ENCODE data around the gene KCNQ5. TPM values are rescaled to one million over a fixed set of nuclear protein-coding genes. Genes with fewer than 3 reads are reported as not detected.

Gene KCNQ5
- total and polyA plus RNA-seq, 2 of the 8 experiments (the other 6 are each of a cell fraction or from before 2014, with no cell fraction given): 0.83 to 1.2 TPM

DNA sequence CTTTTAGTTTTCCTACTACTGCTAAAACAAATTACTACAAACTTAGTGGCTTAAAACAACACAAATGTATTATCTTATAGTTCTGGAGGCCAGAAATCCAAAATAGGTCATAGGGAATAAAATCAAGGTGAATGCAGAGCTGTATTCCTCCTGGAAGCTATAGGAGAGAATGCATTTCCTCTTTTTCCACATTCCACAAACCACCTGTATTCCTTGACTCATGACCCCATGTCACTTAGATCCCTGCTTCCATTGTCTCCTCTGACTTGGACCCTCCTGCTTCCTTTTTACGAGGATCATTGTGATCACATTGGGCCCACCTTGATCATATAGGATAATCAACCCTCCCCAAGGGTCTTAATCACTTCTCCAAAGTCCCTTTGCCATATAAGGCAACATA is 200.8 kb downstream of the KCNQ5 start:
- Histone ChIP-seq H3K36me3 (ENCODE audit: control insufficient read depth in 2 of 4, insufficient read depth in 4 of 4, low read length in 3 of 4) (no peaks in the 10 kb centered on the region), H3K9ac (replicated peaks in 1 of 4; ENCODE audit: extremely low read depth in 1 of 4, low read depth in 3 of 4, low read length in 3 of 4) (no peak overlapping the region), H3K4me1 (replicated peaks in 1 of 4; ENCODE audit: control insufficient read depth in 3 of 4, insufficient read depth in 4 of 4, low read length in 3 of 4) (no peaks in the 10 kb centered on the region), H3K4me3 (ENCODE audit: extremely low read depth in 1 of 4, insufficient read depth in 2 of 4, low read depth in 3 of 4, low read length in 4 of 4) (no peak overlapping the region), H3K14ac (ENCODE audit: insufficient read length) (no peak overlapping the region), H3K23me2 (ENCODE audit: low read depth, low read length) (no peaks in the 10 kb centered on the region; the same call in 1 of the 2 replicates), H3K27ac (ENCODE audit: low read depth, low read length) (no peak overlapping the region), H2BK5ac (ENCODE audit: low read depth, low read length) (no peak overlapping the region), H2AK5ac (ENCODE audit: low read depth, low read length) (no peak overlapping the region), H3K79me2 (ENCODE audit: control insufficient read depth in 1 of 2, insufficient read depth in 2 of 2, low read length in 2 of 2) (no peaks in the 10 kb centered on the region), H4K8ac (ENCODE audit: extremely low read depth, insufficient read depth, low read length) (no peak overlapping the region), H3K18ac (ENCODE audit: extremely low read depth, low read length) (no peak overlapping the region), H3K27me3 (replicated peaks in 1 of 4; ENCODE audit: control insufficient read depth in 3 of 4, extremely low read depth in 1 of 4, insufficient read depth in 3 of 4, low read length in 3 of 4) (no peaks in the 10 kb centered on the region), H2BK20ac (ENCODE audit: low read length) (no peak overlapping the region), H4K20me1 (replicated peaks in 1 of 2; ENCODE audit: control insufficient read depth in 1 of 2, insufficient read depth in 2 of 2, low read length in 2 of 2) (no peaks in the 10 kb centered on the region), H2BK15ac (ENCODE audit: low read length) (no peak overlapping the region), H4K5ac (ENCODE audit: insufficient read length, low read depth, low read length) (no peak overlapping the region), H4K91ac (replicated peaks; ENCODE audit: insufficient read length, low read length) (no peak overlapping the region), H3K9me3 (ENCODE audit: insufficient read depth in 2 of 2, low read depth in 1 of 2, low read length in 1 of 2) (no peaks in the 10 kb centered on the region; a peak in 1 of 4 replicates), H2BK120ac (replicated peaks; ENCODE audit: low read depth, low read length) (no peak overlapping the region), H3K79me1 (ENCODE audit: low read depth, low read length) (no peaks in the 10 kb centered on the region), H2BK12ac (ENCODE audit: low read depth, low read length) (no peak overlapping the region), H2AFZ (ENCODE audit: low read length) (no peak overlapping the region), H3K56ac (replicated peaks; ENCODE audit: insufficient read length, low read depth, low read length) (no peak overlapping the region), H3K23ac (ENCODE audit: insufficient read length) (no peak overlapping the region), H3K4ac (replicated peaks; ENCODE audit: insufficient read length, low read depth, low read length) (no peak overlapping the region), H3K4me2 (ENCODE audit: insufficient read depth in 1 of 2, low read depth in 2 of 2, low read length in 2 of 2) (no peak overlapping the region)
- DNase-seq (ENCODE audit: low read depth in 1 of 2, low spot score in 2 of 2) (no peak), FAIRE-seq (no peak)
- TF ChIP-seq, protein P1, sequence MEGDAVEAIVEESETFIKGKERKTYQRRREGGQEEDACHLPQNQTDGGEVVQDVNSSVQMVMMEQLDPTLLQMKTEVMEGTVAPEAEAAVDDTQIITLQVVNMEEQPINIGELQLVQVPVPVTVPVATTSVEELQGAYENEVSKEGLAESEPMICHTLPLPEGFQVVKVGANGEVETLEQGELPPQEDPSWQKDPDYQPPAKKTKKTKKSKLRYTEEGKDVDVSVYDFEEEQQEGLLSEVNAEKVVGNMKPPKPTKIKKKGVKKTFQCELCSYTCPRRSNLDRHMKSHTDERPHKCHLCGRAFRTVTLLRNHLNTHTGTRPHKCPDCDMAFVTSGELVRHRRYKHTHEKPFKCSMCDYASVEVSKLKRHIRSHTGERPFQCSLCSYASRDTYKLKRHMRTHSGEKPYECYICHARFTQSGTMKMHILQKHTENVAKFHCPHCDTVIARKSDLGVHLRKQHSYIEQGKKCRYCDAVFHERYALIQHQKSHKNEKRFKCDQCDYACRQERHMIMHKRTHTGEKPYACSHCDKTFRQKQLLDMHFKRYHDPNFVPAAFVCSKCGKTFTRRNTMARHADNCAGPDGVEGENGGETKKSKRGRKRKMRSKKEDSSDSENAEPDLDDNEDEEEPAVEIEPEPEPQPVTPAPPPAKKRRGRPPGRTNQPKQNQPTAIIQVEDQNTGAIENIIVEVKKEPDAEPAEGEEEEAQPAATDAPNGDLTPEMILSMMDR (IDR thresholded peaks at IDR 0.05; ENCODE audit: control extremely low read depth in 1 of 3, insufficient read depth in 1 of 3, low read depth in 1 of 3, low read length in 3 of 3): peak in 1 of 3 experiments; percentile 1; a peak in 1 of 4 replicates
- TF ChIP-seq TEAD4 (IDR thresholded peaks at IDR 0.05; ENCODE audit: low read depth, low read length): peak; percentile 59; the same call in 1 of the 2 replicates
- no peak for TF ChIP-seq CHD1 (IDR thresholded peaks at IDR 0.05; ENCODE audit: low read depth, low read length)
- no peak for TF ChIP-seq POLR2A (IDR thresholded peaks at IDR 0.05; ENCODE audit: control extremely low read depth in 1 of 2, low read depth in 2 of 2, low read length in 2 of 2)
- no peak for TF ChIP-seq TAF1 (IDR thresholded peaks at IDR 0.05; ENCODE audit: low read depth, low read length)
- ChIA-PET POLR2A (ENCODE audit: partially characterized antibody) (no interaction called here), CTCF (ENCODE audit: partially characterized antibody) (interaction anchor here (0.6 to 1.7 kb wide), 5 partner anchors 10 to 503 kb away, joined by 3 to 4 read pairs (median 3); no protein-coding TSS in a partner anchor)
- 89% methylated on average over 1 of the region's 1 CpG; no CpG with 5 or more reads in 1 of the 2 experiments for WGBS, 2 experiments (ENCODE audit: extremely low coverage in 1 of 2, insufficient coverage in 1 of 2, insufficient read length in 1 of 2, insufficient replicate concordance in 2 of 2, low coverage in 1 of 2, low lambda C conversion rate in 2 of 2, missing lambda C conversion rate in 1 of 2)

Measured in H1 (cell line).